ENCODE data around the gene HAPLN1.

The HAPLN1 gene

GRCh38 chr5:83720836-83721537, at the start of gene HAPLN1:
HAPLN1 (minus strand) TSS chr5:83720855; CDS start chr5:83673523, 47,332 bp downstream.
- DNase-seq (ENCODE audit: low read depth), result no peak
- TF ChIP-seq CTCF (IDR thresholded peaks at IDR 0.05; ENCODE audit: insufficient read depth, low read depth, low read length, missing control alignments), result no peak
- H3K4me3 ChIP-seq (ENCODE audit: low read depth, low read length), result no peak within 1 kb of the TSS

GRCh38 chr5:83767409-83767992, 46.8 kb upstream of the HAPLN1 start:
- DNase-seq (ENCODE audit: low read depth), result no peak
- TF ChIP-seq CTCF (IDR thresholded peaks at IDR 0.05; ENCODE audit: insufficient read depth, low read depth, low read length, missing control alignments), result no peak
- no peak overlapping the region for H3K4me3 ChIP-seq (ENCODE audit: low read depth, low read length)

- TF ChIP-seq CTCF (IDR thresholded peaks at IDR 0.05; ENCODE audit: insufficient read depth, low read depth, low read length, missing control alignments), result no peak
- DNase-seq (ENCODE audit: low read depth), result no peak
- H3K4me3 ChIP-seq (ENCODE audit: low read depth, low read length), result no peak overlapping the region
Measured at GRCh38 chr5:83764101-83764500, 43.4 kb upstream of the HAPLN1 start.

GRCh38 chr5:83760579-83760978, 39.9 kb upstream of the HAPLN1 start:
- TF ChIP-seq CTCF (IDR thresholded peaks at IDR 0.05; ENCODE audit: insufficient read depth, low read depth, low read length, missing control alignments), result no peak
- no peak for DNase-seq (ENCODE audit: low read depth)
- H3K4me3 ChIP-seq (ENCODE audit: low read depth, low read length), result no peak overlapping the region

GRCh38 chr5:83752700-83753099, 32.0 kb upstream of the HAPLN1 start:
- H3K4me3 ChIP-seq (ENCODE audit: low read depth, low read length), result no peak overlapping the region
- TF ChIP-seq CTCF (IDR thresholded peaks at IDR 0.05; ENCODE audit: insufficient read depth, low read depth, low read length, missing control alignments), result no peak

GRCh38 chr5:83751201-83751600, 30.5 kb upstream of the HAPLN1 start:
- no peak overlapping the region for H3K4me3 ChIP-seq (ENCODE audit: low read depth, low read length)
- no peak for DNase-seq (ENCODE audit: low read depth)
- TF ChIP-seq CTCF (IDR thresholded peaks at IDR 0.05; ENCODE audit: insufficient read depth, low read depth, low read length, missing control alignments), result no peak

More at GRCh38 chr5:83752700-83753099, 32.0 kb upstream of the HAPLN1 start:
- DNase-seq (ENCODE audit: low read depth), result peak; percentile 31
